GM19025 (cell line): ENCODE results near the gene H2AZ2.
"Not testable (repeated sequence)": the region's sequence is repeated elsewhere in the genome, so short reads cannot be mapped to it uniquely, and the experiment has no call there.

Source experiments
- ATAC-seq: cut with Tn5 transposase; IDR thresholded peaks from one replicate; pipeline ENCODE4 v1.9.1; 2021; ENCODE audit warnings: mild to moderate bottlenecking, low read depth, moderate library complexity; ENCODE audit not compliant: unreplicated experiment

The H2AZ2 gene

GRCh38 chr7:44871918-44872317 is 24.0 kb upstream of the H2AZ2 start:
- not testable (repeated sequence) for ATAC-seq

GRCh38 chr7:44870780-44871179 is 22.9 kb upstream of the H2AZ2 start:
- not testable (repeated sequence) for ATAC-seq

- ATAC-seq: not testable (repeated sequence)
These were observed 22.4 kb upstream of the H2AZ2 start for GRCh38 chr7:44870336-44870735.

GRCh38 chr7:44867073-44867995 is 19.4 kb upstream of the H2AZ2 start:
- ATAC-seq: no peak

GRCh38 chr7:44861949-44862348 is 14.1 kb upstream of the H2AZ2 start:
- ATAC-seq: not testable (repeated sequence)

GRCh38 chr7:44858161-44858560 is 10.3 kb upstream of the H2AZ2 start:
- no peak for ATAC-seq

- ATAC-seq: no peak
These were observed 6.9 kb upstream of the H2AZ2 start for GRCh38 chr7:44854644-44855364.

- no peak for ATAC-seq
These were observed 5.5 kb upstream of the H2AZ2 start for GRCh38 chr7:44853391-44853790.

GRCh38 chr7:44852590-44852989 is 4.7 kb upstream of the H2AZ2 start:
- ATAC-seq: no peak

GRCh38 chr7:44849885-44850544 is 2.1 kb upstream of the H2AZ2 start:
- no peak for ATAC-seq

- ATAC-seq: no peak
These were observed 1.5 kb upstream of the H2AZ2 start for GRCh38 chr7:44849259-44849884.

- ATAC-seq: peak; percentile 58
These were observed 373 bp downstream of the H2AZ2 start for GRCh38 chr7:44847509-44847919.

GRCh38 chr7:44846816-44847508 is 925 bp downstream of the H2AZ2 start:
- no peak for ATAC-seq

- ATAC-seq: not testable (repeated sequence)
These were observed 1.5 kb downstream of the H2AZ2 start for GRCh38 chr7:44846390-44846789.

- no peak for ATAC-seq
These were observed 2.4 kb downstream of the H2AZ2 start for GRCh38 chr7:44845451-44845850.

- not testable (repeated sequence) for ATAC-seq
These were observed 4.4 kb downstream of the H2AZ2 start for GRCh38 chr7:44843440-44843839.

GRCh38 chr7:44842675-44843074 is 5.2 kb downstream of the H2AZ2 start:
- ATAC-seq: not testable (repeated sequence)

- ATAC-seq: no peak
These were observed 9.1 kb downstream of the H2AZ2 start for GRCh38 chr7:44838751-44839150.

GRCh38 chr7:44827567-44827966 is 20.3 kb downstream of the H2AZ2 start:
- ATAC-seq: no peak
